ENCODE results near the gene ENTR1.
A peak's percentile ranks its signal among the peaks of the same experiment; 100 is the strongest.

The ENTR1 gene

DNA sequence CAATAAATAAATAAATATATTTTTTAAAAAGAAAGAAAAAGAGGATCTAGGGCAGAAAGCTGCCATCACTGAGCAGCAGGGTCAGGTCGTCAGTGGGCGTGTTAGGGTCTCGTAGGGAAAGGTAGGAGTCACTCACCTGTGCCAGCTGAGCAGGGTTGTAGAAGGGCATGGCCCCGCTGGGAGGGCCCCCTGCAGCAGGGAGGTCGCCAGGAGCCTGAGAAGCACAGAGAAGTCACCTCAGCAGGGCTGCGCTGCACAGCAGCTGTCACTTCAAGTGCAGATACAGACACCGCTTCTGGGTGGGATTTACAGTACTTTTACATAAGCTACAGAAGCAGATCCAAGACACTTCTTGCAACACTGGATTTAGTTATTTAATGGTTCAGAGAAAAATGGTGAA is 33.3 kb upstream of the ENTR1 start:
- H3K4me3 ChIP-seq (ENCODE audit: low read depth, low read length) = no peak overlapping the region
- in situ Hi-C loops (cut with HindIII; ENCODE audit: low sequenced_read_pairs) = no loop called here
- TF ChIP-seq CTCF (IDR thresholded peaks at IDR 0.05; ENCODE audit: low read depth, low read length, missing control alignments) = no peak
- no peak for DNase-seq (ENCODE audit: low read depth)

DNA sequence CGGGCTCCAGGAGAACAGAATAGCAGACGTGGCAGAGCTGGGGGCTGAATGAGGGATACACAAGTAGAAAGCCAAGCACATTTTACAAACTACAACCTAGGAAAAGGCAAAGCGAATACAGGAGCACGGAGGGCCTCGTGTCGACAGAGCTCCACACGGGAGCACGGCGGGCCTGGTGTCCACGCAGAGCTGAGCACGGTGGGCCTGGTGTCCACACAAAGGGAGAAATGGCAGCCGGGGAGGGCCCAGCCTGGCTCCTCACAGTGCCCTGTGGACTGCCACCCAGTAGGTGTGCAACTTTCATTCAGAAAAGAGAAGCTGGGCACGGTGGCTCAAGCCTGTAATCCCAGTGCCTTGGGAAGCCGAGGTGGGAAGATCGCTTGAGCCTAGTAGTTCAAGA is 32.7 kb upstream of the ENTR1 start:
- in situ Hi-C loops (cut with HindIII; ENCODE audit: low sequenced_read_pairs) = no loop called here
- no peak overlapping the region for H3K4me3 ChIP-seq (ENCODE audit: low read depth, low read length)
- no peak for TF ChIP-seq CTCF (IDR thresholded peaks at IDR 0.05; ENCODE audit: low read depth, low read length, missing control alignments)
- DNase-seq (ENCODE audit: low read depth) = no peak

DNA sequence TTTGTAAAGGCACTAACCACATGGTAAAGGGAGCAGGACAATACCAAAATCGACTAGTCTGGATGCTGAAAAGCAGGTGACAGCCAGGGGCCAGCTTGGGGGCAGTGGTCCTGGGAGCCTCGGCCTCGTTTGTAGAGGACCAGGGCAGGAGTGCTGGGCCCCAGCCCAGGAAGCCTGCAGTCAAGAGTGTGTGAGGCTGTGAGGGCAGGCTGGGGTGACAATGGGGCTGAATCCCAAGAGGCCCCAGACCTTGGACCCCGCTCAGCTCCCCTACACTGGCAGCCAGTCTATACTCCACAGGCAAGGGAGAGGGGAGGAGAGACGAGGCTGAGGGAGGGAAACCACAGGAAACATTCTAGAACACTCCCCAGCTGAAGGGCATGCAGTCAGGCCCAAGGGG is 31.9 kb upstream of the ENTR1 start:
- in situ Hi-C loops (cut with HindIII; ENCODE audit: low sequenced_read_pairs) = no loop called here
- H3K4me3 ChIP-seq (ENCODE audit: low read depth, low read length) = no peak overlapping the region
- DNase-seq (ENCODE audit: low read depth) = no peak
- TF ChIP-seq CTCF (IDR thresholded peaks at IDR 0.05; ENCODE audit: low read depth, low read length, missing control alignments) = no peak

DNA sequence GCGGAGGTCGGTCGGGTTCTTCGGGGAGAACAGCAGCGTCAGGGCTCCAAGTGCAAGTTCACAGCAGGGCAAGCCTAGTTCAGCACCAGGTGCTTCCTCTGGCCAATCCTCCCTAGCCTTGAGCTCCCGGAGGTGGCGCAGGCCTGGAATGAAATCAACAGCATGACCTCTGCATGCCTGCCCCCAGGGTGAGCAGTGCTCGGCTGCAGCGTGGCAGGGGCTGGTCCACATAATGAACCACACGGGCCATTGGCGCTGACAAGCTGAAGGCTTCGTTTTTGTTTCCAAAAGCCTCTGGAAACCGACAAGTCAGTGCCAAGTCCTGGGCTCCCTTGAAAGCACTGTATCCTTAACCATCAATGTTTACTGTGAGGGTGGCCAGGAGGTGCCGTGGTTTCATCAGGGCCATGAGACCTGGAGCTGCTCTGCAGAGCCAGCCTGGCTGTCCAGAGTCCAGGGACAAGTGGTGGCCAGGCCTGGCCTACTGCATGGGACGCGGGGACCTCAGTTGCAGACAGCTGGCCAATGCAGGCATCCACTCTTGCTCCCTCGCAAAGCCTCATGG is 31.3 kb upstream of the ENTR1 start:
- H3K4me3 ChIP-seq (ENCODE audit: low read depth, low read length) = no peak overlapping the region
- in situ Hi-C loops (cut with HindIII; ENCODE audit: low sequenced_read_pairs) = no loop called here
- TF ChIP-seq CTCF (IDR thresholded peaks at IDR 0.05; ENCODE audit: low read depth, low read length, missing control alignments) = no peak
- no peak for DNase-seq (ENCODE audit: low read depth)

- no peak for TF ChIP-seq CTCF (IDR thresholded peaks at IDR 0.05; ENCODE audit: low read depth, low read length, missing control alignments)
- in situ Hi-C loops (cut with HindIII; ENCODE audit: low sequenced_read_pairs) = no loop called here
- H3K4me3 ChIP-seq (ENCODE audit: low read depth, low read length) = no peak overlapping the region
Measured at GRCh38 chr9:136441191-136441680, 30.8 kb upstream of the ENTR1 start.

GRCh38 chr9:136439481-136440408 is 29.3 kb upstream of the ENTR1 start, which contains the start of gene INPP5E:
Gene INPP5E, minus strand, starts transcription at chr9:136439845. Its CDS starts 426 bp downstream, at chr9:136439419.
- peak; percentile 26 for DNase-seq (ENCODE audit: low read depth)
- H3K4me3 ChIP-seq (ENCODE audit: low read depth, low read length) = peak within 1 kb of the TSS; percentile 74
- in situ Hi-C loops (cut with HindIII; ENCODE audit: low sequenced_read_pairs) = no loop called here
- peak; percentile 62 for TF ChIP-seq CTCF (IDR thresholded peaks at IDR 0.05; ENCODE audit: low read depth, low read length, missing control alignments)

More at GRCh38 chr9:136441191-136441680, 30.8 kb upstream of the ENTR1 start:
- DNase-seq (ENCODE audit: low read depth) = no peak

All from astrocyte of the cerebellum (primary cell).